SU-DHL-6 (cell line): Measurements from ENCODE around the gene NID1.

Experiments
- EZH2phosphoT487 ChIP-seq: fragments of 200-600 bp; sonication (generic), shearing (Covaris generic); conservative IDR thresholded peaks from 2 replicates; pipeline ENCODE4 v1.6.1; 2018; ENCODE audit warnings: mild to moderate bottlenecking, antibody characterized with exemption, low read length, moderate library complexity, mixed read lengths
- TF ChIP-seq, protein P1 (sequence below): fragments of 200-600 bp; sonication (generic); IDR thresholded peaks from one replicate; pipeline ENCODE4 v1.5.1; 2017; ENCODE audit warnings: antibody characterized with exemption, mild to moderate bottlenecking, low read length, moderate library complexity; ENCODE audit not compliant: insufficient read depth, poor library complexity, severe bottlenecking

- TF ChIP-seq, protein P1, sequence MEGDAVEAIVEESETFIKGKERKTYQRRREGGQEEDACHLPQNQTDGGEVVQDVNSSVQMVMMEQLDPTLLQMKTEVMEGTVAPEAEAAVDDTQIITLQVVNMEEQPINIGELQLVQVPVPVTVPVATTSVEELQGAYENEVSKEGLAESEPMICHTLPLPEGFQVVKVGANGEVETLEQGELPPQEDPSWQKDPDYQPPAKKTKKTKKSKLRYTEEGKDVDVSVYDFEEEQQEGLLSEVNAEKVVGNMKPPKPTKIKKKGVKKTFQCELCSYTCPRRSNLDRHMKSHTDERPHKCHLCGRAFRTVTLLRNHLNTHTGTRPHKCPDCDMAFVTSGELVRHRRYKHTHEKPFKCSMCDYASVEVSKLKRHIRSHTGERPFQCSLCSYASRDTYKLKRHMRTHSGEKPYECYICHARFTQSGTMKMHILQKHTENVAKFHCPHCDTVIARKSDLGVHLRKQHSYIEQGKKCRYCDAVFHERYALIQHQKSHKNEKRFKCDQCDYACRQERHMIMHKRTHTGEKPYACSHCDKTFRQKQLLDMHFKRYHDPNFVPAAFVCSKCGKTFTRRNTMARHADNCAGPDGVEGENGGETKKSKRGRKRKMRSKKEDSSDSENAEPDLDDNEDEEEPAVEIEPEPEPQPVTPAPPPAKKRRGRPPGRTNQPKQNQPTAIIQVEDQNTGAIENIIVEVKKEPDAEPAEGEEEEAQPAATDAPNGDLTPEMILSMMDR: no peak
- TF ChIP-seq EZH2phosphoT487: no peak
Observed at GRCh38 chr1:236095705-236096520, 31.0 kb upstream of the NID1 start.
